Stimulated activated CD8-positive, alpha-beta memory T cell treated with anti-CD3 and anti-CD28 coated beads, Interleukin-12 subunit alpha, Interleukin-12 subunit beta, amount 100 ng/mL, for 1 hour (primary cell): ENCODE results near the gene NEK11.
"Not testable (repeated sequence)": the region's sequence is repeated elsewhere in the genome, so short reads cannot be mapped to it uniquely, and the experiment has no call there.

Source experiments
- DNase-seq: peaks from one replicate; pipeline ENCODE4 v3.0.0-alpha.2; 2020; ENCODE audit warnings: low read depth

The NEK11 gene

GRCh38 chr3:131360191-131360755, 333.6 kb downstream of the NEK11 start:
- DNase-seq: no peak

- not testable (repeated sequence) for DNase-seq
These were observed 334.4 kb downstream of the NEK11 start for GRCh38 chr3:131361066-131361463.

GRCh38 chr3:131361464-131362421, 335.1 kb downstream of the NEK11 start:
- DNase-seq: no peak

- DNase-seq: no peak
These were observed 336.6 kb downstream of the NEK11 start for GRCh38 chr3:131363275-131363674.

- DNase-seq: no peak
These were observed 344.4 kb downstream of the NEK11 start for GRCh38 chr3:131370935-131371687.

- DNase-seq: no peak
These were observed 345.0 kb downstream of the NEK11 start for GRCh38 chr3:131371688-131372066.

GRCh38 chr3:131374741-131375140, 348.1 kb downstream of the NEK11 start:
- no peak for DNase-seq

- DNase-seq: not testable (repeated sequence)
These were observed 354.3 kb downstream of the NEK11 start for GRCh38 chr3:131380821-131381444.

GRCh38 chr3:131381445-131382291, 355.0 kb downstream of the NEK11 start, which contains the start of gene NUDT16:
NUDT16 (plus strand) TSS chr3:131381774; CDS start chr3:131381805, 31 bp downstream.
- DNase-seq: peak; percentile 89

GRCh38 chr3:131386429-131387165, 359.9 kb downstream of the NEK11 start:
- no peak for DNase-seq

GRCh38 chr3:131387796-131388489, 361.3 kb downstream of the NEK11 start:
- no peak for DNase-seq

- no peak for DNase-seq
These were observed 361.8 kb downstream of the NEK11 start for GRCh38 chr3:131388490-131388799.

GRCh38 chr3:131390331-131390730, 363.7 kb downstream of the NEK11 start:
- DNase-seq: no peak

GRCh38 chr3:131393051-131393450, 366.4 kb downstream of the NEK11 start:
- no peak for DNase-seq

- no peak for DNase-seq
These were observed 367.2 kb downstream of the NEK11 start for GRCh38 chr3:131393868-131394267.

- no peak for DNase-seq
These were observed 367.7 kb downstream of the NEK11 start for GRCh38 chr3:131394400-131394799.

GRCh38 chr3:131396170-131396569, 369.5 kb downstream of the NEK11 start:
- no peak for DNase-seq

GRCh38 chr3:131397889-131398288, 371.2 kb downstream of the NEK11 start:
- DNase-seq: no peak
